Breast epithelium (tissue), 4 donors: ENCODE data around the gene CTNNA3. TPM values are rescaled to one million over a fixed set of nuclear protein-coding genes. Genes with fewer than 3 reads are reported as not detected.

Source experiments
- DNase-seq, 2 donors: peaks; one replicate each; pipeline ENCODE4 v3.0.0-alpha.2; 2019; ENCODE audit warnings: low spot score in 2 of 2
- H3K27ac ChIP-seq, 2 donors: fragments of 200-600 bp; sonication (generic) in 1 of 2; one replicate each; pipeline ENCODE4 v1.5.1; 2016 to 2019; ENCODE audit warnings: mild to moderate bottlenecking in 1 of 2
- H3K27me3 ChIP-seq, 2 donors: fragments of 200-600 bp; sonication (generic) in 1 of 2; one replicate each; pipeline versions ENCODE4 v1.5.1 to v1.6.0; 2017 to 2019; ENCODE audit warnings: control low read depth in 1 of 2, mild to moderate bottlenecking in 1 of 2
- H3K36me3 ChIP-seq: fragments of 200-600 bp; one replicate; pipeline ENCODE4 v1.5.1; 2019
- H3K4me1 ChIP-seq, 2 donors: fragments of 200-600 bp; sonication (generic); one replicate each; pipeline ENCODE4 v1.5.1; 2016 to 2019; ENCODE audit warnings: control low read depth in 1 of 2
- H3K4me3 ChIP-seq, 3 donors: fragments of 200-600 bp; sonication (generic); 1 replicate in 2 of 3; 2 replicates in 1 of 3; pipeline ENCODE4 v1.5.1; 2016 to 2019; ENCODE audit warnings: mild to moderate bottlenecking in 3 of 3, moderate library complexity in 2 of 3
- H3K9me3 ChIP-seq, 2 donors: fragments of 200-600 bp; sonication (generic) in 1 of 2; one replicate each; pipeline ENCODE4 v1.5.1; 2016 to 2019; ENCODE audit warnings: control low read depth in 1 of 2
- POLR2A ChIP-seq: fragments of 450-650 bp; IDR thresholded peaks from one replicate; pipeline ENCODE4 v1.6.1; 2016; ENCODE audit warnings: antibody characterized with exemption, mild to moderate bottlenecking, moderate library complexity
- POLR2AphosphoS5 ChIP-seq, 3 donors: sonication (generic); formaldehyde crosslinking; IDR thresholded peaks; one replicate each; pipeline ENCODE4 v1.6.1; 2017; ENCODE audit warnings: antibody characterized with exemption in 3 of 3
- intact Hi-C: fragments of 100-400 bp; cut with DNase I; formaldehyde crosslinking; loops from one replicate; pipeline ENCODE4 v1.15.1; 2023; ENCODE audit warnings: low total_unique reads
- total RNA-seq, 3 donors: library from RNA; depleted of rRNA; stranded (reverse); fragments of >200 nt; gene quantifications; one replicate each; pipeline ENCODE4 v1.1.0, GENCODE V29; 2016
- TF ChIP-seq, protein P1 (sequence below), 3 donors: fragments of 450-650 bp; IDR thresholded peaks; one replicate each; pipeline ENCODE4 v1.5.1; 2016 to 2017; ENCODE audit warnings: antibody characterized with exemption in 3 of 3, mild to moderate bottlenecking in 3 of 3, moderate library complexity in 3 of 3

CTNNA3 gene
- total RNA-seq, 3 donors from 2014 or later = 0.33 to 1.1 (median 0.59) TPM

DNA sequence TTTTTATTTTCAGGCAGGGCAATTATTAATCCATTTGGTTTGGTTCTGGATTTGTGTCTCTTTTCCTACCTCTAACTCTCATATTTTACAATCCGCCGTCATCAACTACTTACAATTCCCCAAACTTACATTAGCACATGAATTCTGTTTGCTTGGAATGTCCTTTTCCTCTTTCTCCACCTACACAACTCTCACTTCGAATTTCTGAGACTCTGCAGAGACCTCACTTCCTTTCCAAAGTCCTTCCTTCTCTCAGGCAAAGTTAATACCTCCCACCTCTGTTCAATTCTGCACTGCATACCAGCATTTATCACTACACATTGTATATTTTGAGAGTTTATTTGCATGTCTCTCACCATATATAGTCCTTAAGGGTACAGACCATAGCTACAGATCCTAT lies 892.8 kb downstream of the CTNNA3 start:
- H3K27ac ChIP-seq = no peak overlapping the region
- H3K9me3 ChIP-seq = no peaks in the 10 kb centered on the region
- no peaks in the 10 kb centered on the region for H3K27me3 ChIP-seq
- intact Hi-C loops = no loop called here
- TF ChIP-seq POLR2A (no peak), POLR2AphosphoS5 (IDR thresholded peaks at IDR 0.05) (no peak)
- TF ChIP-seq, protein P1, sequence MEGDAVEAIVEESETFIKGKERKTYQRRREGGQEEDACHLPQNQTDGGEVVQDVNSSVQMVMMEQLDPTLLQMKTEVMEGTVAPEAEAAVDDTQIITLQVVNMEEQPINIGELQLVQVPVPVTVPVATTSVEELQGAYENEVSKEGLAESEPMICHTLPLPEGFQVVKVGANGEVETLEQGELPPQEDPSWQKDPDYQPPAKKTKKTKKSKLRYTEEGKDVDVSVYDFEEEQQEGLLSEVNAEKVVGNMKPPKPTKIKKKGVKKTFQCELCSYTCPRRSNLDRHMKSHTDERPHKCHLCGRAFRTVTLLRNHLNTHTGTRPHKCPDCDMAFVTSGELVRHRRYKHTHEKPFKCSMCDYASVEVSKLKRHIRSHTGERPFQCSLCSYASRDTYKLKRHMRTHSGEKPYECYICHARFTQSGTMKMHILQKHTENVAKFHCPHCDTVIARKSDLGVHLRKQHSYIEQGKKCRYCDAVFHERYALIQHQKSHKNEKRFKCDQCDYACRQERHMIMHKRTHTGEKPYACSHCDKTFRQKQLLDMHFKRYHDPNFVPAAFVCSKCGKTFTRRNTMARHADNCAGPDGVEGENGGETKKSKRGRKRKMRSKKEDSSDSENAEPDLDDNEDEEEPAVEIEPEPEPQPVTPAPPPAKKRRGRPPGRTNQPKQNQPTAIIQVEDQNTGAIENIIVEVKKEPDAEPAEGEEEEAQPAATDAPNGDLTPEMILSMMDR (IDR thresholded peaks at IDR 0.05) = no peak
- no peaks in the 10 kb centered on the region for H3K36me3 ChIP-seq
- no peaks in the 10 kb centered on the region for H3K4me1 ChIP-seq
- no peak for DNase-seq
- H3K4me3 ChIP-seq = no peak overlapping the region

DNA sequence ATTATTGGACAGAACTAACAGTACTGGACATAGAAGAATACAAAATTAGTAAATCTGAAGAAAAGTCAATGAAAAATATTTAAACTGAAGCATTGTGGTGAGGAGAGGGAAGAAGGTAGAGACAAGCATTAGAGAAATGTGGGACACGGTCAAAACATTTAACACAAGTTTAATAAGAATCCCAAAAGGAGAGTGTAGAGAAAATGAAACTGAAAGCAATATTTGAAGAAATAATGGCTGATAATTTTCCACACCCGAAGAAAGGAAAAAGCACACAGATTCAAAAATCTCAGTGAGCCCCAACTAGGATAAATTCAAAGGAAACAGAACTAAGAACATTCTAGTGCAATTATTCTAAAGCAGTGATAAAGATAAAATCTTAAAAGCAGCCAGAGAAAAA lies 896.5 kb downstream of the CTNNA3 start:
- no peak overlapping the region for H3K4me3 ChIP-seq
- DNase-seq = no peak
- no peaks in the 10 kb centered on the region for H3K36me3 ChIP-seq
- H3K9me3 ChIP-seq = no peaks in the 10 kb centered on the region
- H3K27me3 ChIP-seq = no peaks in the 10 kb centered on the region
- intact Hi-C loops = loop anchor here (5.0 kb wide), 1 partner anchor 178 kb away; no protein-coding TSS in a partner anchor
- TF ChIP-seq POLR2AphosphoS5 (IDR thresholded peaks at IDR 0.05) = no peak
- TF ChIP-seq, protein P1 (IDR thresholded peaks at IDR 0.05) = no peak
- TF ChIP-seq POLR2A = no peak
- H3K27ac ChIP-seq = no peak overlapping the region
- no peaks in the 10 kb centered on the region for H3K4me1 ChIP-seq

DNA sequence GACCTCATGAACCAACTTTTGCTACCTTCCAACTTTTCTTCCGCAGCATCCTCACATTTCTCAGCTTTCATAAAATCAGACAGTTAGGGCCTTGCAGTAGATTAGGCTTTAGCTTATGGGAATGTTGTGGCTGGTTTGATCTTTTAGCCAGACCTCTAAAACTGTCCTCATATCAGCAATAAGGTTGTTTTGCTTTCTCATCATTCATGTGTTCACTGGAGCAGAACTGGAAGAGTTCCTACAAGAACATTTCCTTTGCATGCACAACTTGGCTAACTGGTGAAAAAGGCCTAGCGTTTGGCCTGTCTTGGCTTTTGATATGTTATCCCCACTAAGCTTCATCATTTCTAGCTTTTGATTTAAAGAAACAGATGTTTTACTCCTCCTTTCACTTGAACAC lies 900.1 kb downstream of the CTNNA3 start:
- H3K4me1 ChIP-seq = no peaks in the 10 kb centered on the region
- no peaks in the 10 kb centered on the region for H3K36me3 ChIP-seq
- H3K27ac ChIP-seq = no peak overlapping the region
- no peaks in the 10 kb centered on the region for H3K9me3 ChIP-seq
- no peak overlapping the region for H3K4me3 ChIP-seq
- intact Hi-C loops = loop anchor here (5.0 kb wide), 1 partner anchor 181 kb away; no protein-coding TSS in a partner anchor
- TF ChIP-seq POLR2AphosphoS5 (IDR thresholded peaks at IDR 0.05) = no peak
- TF ChIP-seq POLR2A = no peak
- TF ChIP-seq, protein P1 (IDR thresholded peaks at IDR 0.05) = no peak
- no peak for DNase-seq
- H3K27me3 ChIP-seq = no peaks in the 10 kb centered on the region

DNA sequence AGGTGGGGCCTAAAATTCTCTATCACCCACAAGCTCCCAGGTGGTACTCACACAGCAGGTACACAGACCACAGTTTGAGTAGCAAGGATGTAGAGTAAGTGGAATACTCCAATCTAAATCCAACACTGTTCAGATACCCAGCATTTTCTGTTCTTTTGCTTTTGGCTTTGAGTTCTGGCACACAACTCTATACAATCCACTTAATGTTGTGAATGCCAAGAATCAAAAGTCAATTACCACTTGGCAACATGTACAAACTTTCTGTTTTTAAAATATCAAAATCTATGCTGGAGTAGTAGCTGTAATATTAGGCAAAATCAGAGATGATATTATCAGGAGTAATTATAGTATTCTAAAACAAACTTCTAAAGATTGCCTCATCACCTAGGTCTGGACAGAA lies 903.6 kb downstream of the CTNNA3 start:
- intact Hi-C loops = no loop called here
- H3K27me3 ChIP-seq = no peaks in the 10 kb centered on the region
- H3K4me1 ChIP-seq = no peaks in the 10 kb centered on the region
- H3K27ac ChIP-seq = no peak overlapping the region
- no peak for TF ChIP-seq POLR2A
- TF ChIP-seq POLR2AphosphoS5 (IDR thresholded peaks at IDR 0.05) = no peak
- TF ChIP-seq, protein P1 (IDR thresholded peaks at IDR 0.05) = no peak
- H3K36me3 ChIP-seq = no peaks in the 10 kb centered on the region
- no peaks in the 10 kb centered on the region for H3K9me3 ChIP-seq
- DNase-seq = no peak
- H3K4me3 ChIP-seq = no peak overlapping the region

DNA sequence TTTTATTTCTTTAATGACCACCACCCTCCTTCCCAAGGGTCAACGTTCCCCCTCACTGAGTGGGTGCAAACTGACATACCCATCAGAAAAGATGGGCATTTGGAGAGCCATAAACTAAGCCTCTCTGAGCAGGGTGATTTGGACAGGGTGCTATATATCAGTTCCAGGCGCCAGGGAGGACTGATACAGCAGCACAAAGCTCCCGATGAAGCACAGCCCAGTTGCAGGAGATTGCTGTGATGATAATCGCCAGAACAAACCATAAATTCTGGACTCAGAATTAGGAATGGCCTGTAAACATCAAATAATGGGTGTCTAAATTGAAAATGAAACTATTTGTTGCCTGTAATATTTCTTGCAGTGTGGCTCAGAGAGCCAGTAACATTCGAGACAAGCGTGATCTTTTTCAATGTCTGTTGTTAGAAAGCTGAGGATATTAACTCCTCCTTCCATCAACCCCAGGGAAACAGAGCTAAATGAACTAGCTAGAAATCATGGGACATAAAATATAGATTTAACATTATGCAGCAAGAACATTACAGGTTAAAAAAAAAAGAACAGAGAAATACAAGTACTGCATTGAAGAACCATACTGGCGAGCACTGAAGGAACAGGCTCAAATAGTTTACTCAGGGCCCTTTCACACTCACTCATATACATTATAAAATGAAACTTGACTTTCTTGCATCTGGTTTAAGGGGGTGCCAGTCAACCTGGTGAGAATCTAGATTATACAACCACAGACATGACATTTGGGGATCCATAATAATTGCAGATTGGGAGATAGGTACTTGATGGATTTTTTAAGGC lies 907.6 kb downstream of the CTNNA3 start:
- no peaks in the 10 kb centered on the region for H3K27me3 ChIP-seq

More for the DNA sequence above, 907.6 kb downstream of the CTNNA3 start:
- no peak for DNase-seq
- Histone ChIP-seq H3K4me3 (no peak overlapping the region), H3K9me3 (no peaks in the 10 kb centered on the region), H3K27ac (no peak overlapping the region), H3K36me3 (no peaks in the 10 kb centered on the region), H3K4me1 (no peaks in the 10 kb centered on the region)
- TF ChIP-seq, protein P1 (IDR thresholded peaks at IDR 0.05) = no peak
- no peak for TF ChIP-seq POLR2AphosphoS5 (IDR thresholded peaks at IDR 0.05)
- TF ChIP-seq POLR2A = no peak
- intact Hi-C loops = no loop called here
